Activated CD8-positive, alpha-beta memory T cell treated with anti-CD3 and anti-CD28 coated beads, Interleukin-2, amount 50 U/mL, for 24 hours (primary cell): ENCODE measurements around the gene TPTE2.
"Not testable (repeated sequence)": the region's sequence is repeated elsewhere in the genome, so short reads cannot be mapped to it uniquely, and the experiment has no call there.

Experiments
- DNase-seq: peaks from one replicate; pipeline ENCODE4 v3.0.0-alpha.2; 2020; ENCODE audit errors: extremely low read depth

Gene TPTE2

GRCh38 chr13:19567820-19568534, 6.6 kb upstream of the TPTE2 start:
- DNase-seq: no peak

GRCh38 chr13:19561585-19561984, 253 bp upstream of the TPTE2 start:
- no peak for DNase-seq

- not testable (repeated sequence) for DNase-seq
Measured at GRCh38 chr13:19560672-19561071, 660 bp downstream of the TPTE2 start.

GRCh38 chr13:19559739-19560138, 1.6 kb downstream of the TPTE2 start:
- not testable (repeated sequence) for DNase-seq

GRCh38 chr13:19557287-19557686, 4.0 kb downstream of the TPTE2 start:
- DNase-seq: not testable (repeated sequence)

- DNase-seq: not testable (repeated sequence)
Measured at GRCh38 chr13:19549245-19549644, 12.1 kb downstream of the TPTE2 start.

- not testable (repeated sequence) for DNase-seq
Measured at GRCh38 chr13:19525634-19526033, 35.7 kb downstream of the TPTE2 start.

- no peak for DNase-seq
Measured at GRCh38 chr13:19519049-19519448, 42.3 kb downstream of the TPTE2 start.

- not testable (repeated sequence) for DNase-seq
Measured at GRCh38 chr13:19507623-19508022, 53.7 kb downstream of the TPTE2 start.

GRCh38 chr13:19460126-19460525, 101.2 kb downstream of the TPTE2 start:
- not testable (repeated sequence) for DNase-seq

- DNase-seq: not testable (repeated sequence)
Measured at GRCh38 chr13:19439056-19439686, 122.2 kb downstream of the TPTE2 start.

GRCh38 chr13:19437780-19438179, 123.6 kb downstream of the TPTE2 start:
- DNase-seq: not testable (repeated sequence)

GRCh38 chr13:19422236-19422635, 139.1 kb downstream of the TPTE2 start:
- DNase-seq: not testable (repeated sequence)

GRCh38 chr13:19412494-19412893, 148.8 kb downstream of the TPTE2 start:
- not testable (repeated sequence) for DNase-seq

GRCh38 chr13:19382746-19383511, 178.4 kb downstream of the TPTE2 start:
- not testable (repeated sequence) for DNase-seq

GRCh38 chr13:19382111-19382510, 179.2 kb downstream of the TPTE2 start:
- no peak for DNase-seq
